ENCODE results near the gene NFIC.

DNA sequence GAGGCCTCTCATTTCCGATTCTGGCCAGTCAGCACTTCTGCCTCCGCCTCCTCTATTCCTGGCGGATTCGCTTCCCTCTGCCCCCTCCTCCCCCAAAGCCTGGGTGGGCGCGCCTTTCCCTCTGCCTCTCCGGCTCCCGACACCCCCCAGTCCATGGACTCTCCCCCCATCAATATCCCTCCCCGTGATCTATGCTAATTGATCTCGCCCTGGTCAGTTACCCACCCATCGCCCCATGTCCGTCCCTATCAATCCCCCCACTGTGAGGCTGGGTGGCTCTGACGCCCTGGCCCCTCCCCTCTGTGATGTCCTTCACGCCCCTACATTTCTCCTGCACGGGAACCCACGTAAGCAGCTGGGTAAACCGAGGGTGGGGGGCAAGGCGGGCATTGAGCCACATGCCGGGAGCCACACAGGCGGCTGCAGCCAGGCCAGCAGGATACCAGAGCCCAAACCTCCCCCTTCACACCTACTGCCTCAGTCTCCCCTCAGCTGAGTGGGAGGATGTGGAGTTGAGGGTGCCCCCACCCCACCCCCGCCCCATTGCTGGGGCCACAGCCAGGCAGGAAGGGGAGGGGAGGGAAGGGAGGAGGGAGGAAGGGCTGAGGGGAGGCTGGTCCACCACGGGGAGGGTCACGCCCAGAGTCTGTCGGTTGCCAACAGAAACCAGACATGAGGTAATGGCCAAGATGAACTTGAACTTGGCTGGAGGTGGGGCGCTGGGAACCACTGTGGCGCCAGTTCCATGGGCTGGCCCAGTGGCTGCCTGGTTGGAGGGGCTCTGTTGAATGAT lies 92.9 kb downstream of the NFIC start:
- no peak for TF ChIP-seq EZH2phosphoT487 (IDR thresholded peaks at IDR 0.05; ENCODE audit: borderline replicate concordance)
- no peak for TF ChIP-seq CTCF (conservative IDR thresholded peaks at IDR 0.05; ENCODE audit: low read length)

Measured in Loucy (cell line).